HG03575 (cell line): ENCODE data around the gene DDI1.

Source experiments
- ATAC-seq: cut with Tn5 transposase; IDR thresholded peaks from one replicate; pipeline ENCODE4 v1.9.1; 2021; ENCODE audit not compliant: unreplicated experiment, insufficient number of reproducible peaks, low FRiP score; ENCODE audit errors: extremely low read depth

DDI1 gene

GRCh38 chr11:104067534-104067933 is 31.1 kb downstream of the DDI1 start:
- ATAC-seq, result no peak

- ATAC-seq, result peak; percentile 87
Observed at GRCh38 chr11:104073950-104074705, 37.7 kb downstream of the DDI1 start.

- no peak for ATAC-seq
Observed at GRCh38 chr11:104075091-104075490, 38.7 kb downstream of the DDI1 start.

DNA sequence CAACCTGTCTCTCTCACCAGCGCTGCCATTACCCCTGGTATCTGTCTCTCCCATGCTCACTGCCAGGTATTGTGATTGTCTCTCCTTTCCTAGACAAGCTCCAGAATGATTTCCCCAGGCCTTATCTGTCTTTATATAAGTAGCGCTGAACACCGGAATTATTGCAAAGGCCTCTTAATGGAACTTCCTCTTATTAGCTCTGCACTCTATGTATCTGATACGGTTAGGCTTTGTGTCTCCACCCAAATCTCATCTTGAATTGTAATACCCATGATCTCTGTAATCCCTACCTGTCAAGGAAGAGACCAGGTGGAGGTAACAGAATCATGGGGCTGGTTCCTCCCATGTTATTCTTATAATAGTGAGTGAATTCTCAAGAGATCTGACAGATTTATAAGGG is 39.3 kb downstream of the DDI1 start:
- no peak for ATAC-seq

- no peak for ATAC-seq
Observed at GRCh38 chr11:104076455-104076854, 40.0 kb downstream of the DDI1 start.

GRCh38 chr11:104078245-104078644 is 41.8 kb downstream of the DDI1 start:
- no peak for ATAC-seq

GRCh38 chr11:104078995-104079394 is 42.6 kb downstream of the DDI1 start:
- ATAC-seq, result no peak

DNA sequence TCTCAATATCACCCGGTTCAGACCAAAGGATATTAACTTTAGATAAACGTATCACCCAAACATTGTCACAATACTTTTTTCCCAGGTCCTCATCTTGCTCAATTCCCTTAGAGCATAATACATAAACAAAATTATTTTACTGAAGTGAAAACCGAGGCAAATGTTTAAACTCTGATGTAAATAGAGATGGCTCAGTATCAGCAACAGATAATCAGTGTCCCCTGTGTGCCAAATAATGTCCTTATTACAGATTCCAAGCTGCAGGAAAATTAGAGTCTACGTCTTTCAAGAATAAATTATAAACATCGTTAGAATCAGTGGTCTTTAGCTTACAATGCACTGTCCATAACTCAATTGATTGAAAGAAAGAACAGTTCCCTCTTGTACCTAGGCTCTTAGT is 50.2 kb downstream of the DDI1 start:
- no peak for ATAC-seq
